BJ (cell line): ENCODE measurements around the gene STK33. TPM values are rescaled to one million over a fixed set of nuclear protein-coding genes. Genes with fewer than 3 reads are reported as not detected.
"Not testable (repeated sequence)": the region's sequence is repeated elsewhere in the genome, so short reads cannot be mapped to it uniquely, and the experiment has no call there.

ENCODE experiments used
- CTCF ChIA-PET: fragments of 350-600 bp; formaldehyde crosslinking; extraction: SDS; loops from one replicate; lab custom pipeline; 2021; ENCODE audit warnings: antibody characterized with exemption, inconsistent platforms; lab: Yijun Ruan, JAX
- POLR2A ChIA-PET: fragments of 300-600 bp; sonication (Branson Sonifier 250); formaldehyde crosslinking; extraction: SDS; loops from one replicate; lab custom pipeline; 2021; ENCODE audit warnings: antibody characterized with exemption; lab: Charles Lee
- DNase-seq: peaks from one replicate; pipeline ENCODE4 v3.0.0-alpha.2; 2011; ENCODE audit warnings: low read depth
- H3K27me3 ChIP-seq: 2 replicates; pipeline ENCODE4 v1.6.0; 2011; ENCODE audit warnings: low read length; ENCODE audit not compliant: control insufficient read depth, insufficient read depth
- H3K36me3 ChIP-seq: 2 replicates; pipeline ENCODE4 v1.5.1; 2011; ENCODE audit warnings: low read length; ENCODE audit not compliant: control insufficient read depth, insufficient read depth
- H3K4me3 ChIP-seq: 2 replicates; pipeline ENCODE4 v1.5.1; 2011; ENCODE audit warnings: low read depth, mild to moderate bottlenecking, control low read depth, low read length
- CTCF ChIP-seq: IDR thresholded peaks from 2 replicates; pipeline ENCODE4 v1.5.1; 2011; ENCODE audit warnings: low read depth, mild to moderate bottlenecking, control low read depth, inconsistent platforms, low read length, moderate library complexity; ENCODE audit not compliant: insufficient read depth
- polyA plus RNA-seq: library from polyadenylated mRNA; depleted of rRNA; stranded (reverse); fragments of >200 nt; gene quantifications from 2 replicates; pipeline ENCODE4 v1.2.3, GENCODE V29; 2011

Gene STK33
- polyA plus RNA-seq, 1 experiment, result 3.0 TPM

- no peak for DNase-seq
- no peaks in the 10 kb centered on the region for H3K36me3 ChIP-seq
- H3K27me3 ChIP-seq, result no peaks in the 10 kb centered on the region
- H3K4me3 ChIP-seq, result no peak overlapping the region
- CTCF ChIA-PET, result interaction anchor here (1.0 kb wide), 1 partner anchor 72 kb away, joined by 3 read pairs; no protein-coding TSS in a partner anchor
- no peak for TF ChIP-seq CTCF
- POLR2A ChIA-PET, result no interaction called here
These were observed 106.8 kb downstream of the STK33 start for GRCh38 chr11:8487261-8487660.

GRCh38 chr11:8484251-8484650, 109.8 kb downstream of the STK33 start:
- Histone ChIP-seq H3K4me3 (no peak overlapping the region), H3K27me3 (no peaks in the 10 kb centered on the region), H3K36me3 (no peaks in the 10 kb centered on the region)
- TF ChIP-seq CTCF, result no peak
- DNase-seq, result no peak
- CTCF ChIA-PET, result no interaction called here
- POLR2A ChIA-PET, result no interaction called here

GRCh38 chr11:8480858-8481257, 113.2 kb downstream of the STK33 start:
- DNase-seq, result no peak
- no peak overlapping the region for H3K4me3 ChIP-seq
- no peaks in the 10 kb centered on the region for H3K27me3 ChIP-seq
- CTCF ChIA-PET, result no interaction called here
- H3K36me3 ChIP-seq, result no peaks in the 10 kb centered on the region
- POLR2A ChIA-PET, result no interaction called here
- no peak for TF ChIP-seq CTCF

GRCh38 chr11:8477680-8478079, 116.3 kb downstream of the STK33 start:
- no peak overlapping the region for H3K4me3 ChIP-seq
- no peaks in the 10 kb centered on the region for H3K27me3 ChIP-seq
- ChIA-PET CTCF (interaction anchor here (0.9 kb wide), 1 partner anchor 174 kb away, joined by 3 read pairs; no protein-coding TSS in a partner anchor), POLR2A (no interaction called here)
- no peaks in the 10 kb centered on the region for H3K36me3 ChIP-seq
- no peak for DNase-seq
- TF ChIP-seq CTCF, result no peak

GRCh38 chr11:8477151-8477550, 116.9 kb downstream of the STK33 start:
- CTCF ChIA-PET, result no interaction called here
- H3K27me3 ChIP-seq, result no peaks in the 10 kb centered on the region
- TF ChIP-seq CTCF, result no peak
- POLR2A ChIA-PET, result no interaction called here
- no peak overlapping the region for H3K4me3 ChIP-seq
- no peaks in the 10 kb centered on the region for H3K36me3 ChIP-seq
- DNase-seq, result no peak

GRCh38 chr11:8467806-8468205, 126.2 kb downstream of the STK33 start:
- H3K36me3 ChIP-seq, CTCF ChIA-PET, POLR2A ChIA-PET: not testable (repeated sequence)

GRCh38 chr11:8467356-8467755, 126.7 kb downstream of the STK33 start:
- H3K4me3 ChIP-seq, POLR2A ChIA-PET, H3K36me3 ChIP-seq, DNase-seq, CTCF ChIA-PET, H3K27me3 ChIP-seq: not testable (repeated sequence)

More at GRCh38 chr11:8467806-8468205, 126.2 kb downstream of the STK33 start:
- H3K4me3 ChIP-seq, DNase-seq, H3K27me3 ChIP-seq: not testable (repeated sequence)

- CTCF ChIA-PET, POLR2A ChIA-PET, DNase-seq: not testable (repeated sequence)
These were observed 127.1 kb downstream of the STK33 start for GRCh38 chr11:8466884-8467283.

More at GRCh38 chr11:8466884-8467283, 127.1 kb downstream of the STK33 start:
- H3K4me3 ChIP-seq, H3K36me3 ChIP-seq, H3K27me3 ChIP-seq: not testable (repeated sequence)
